Measurements from ENCODE around the gene ANKRD24.

DNA sequence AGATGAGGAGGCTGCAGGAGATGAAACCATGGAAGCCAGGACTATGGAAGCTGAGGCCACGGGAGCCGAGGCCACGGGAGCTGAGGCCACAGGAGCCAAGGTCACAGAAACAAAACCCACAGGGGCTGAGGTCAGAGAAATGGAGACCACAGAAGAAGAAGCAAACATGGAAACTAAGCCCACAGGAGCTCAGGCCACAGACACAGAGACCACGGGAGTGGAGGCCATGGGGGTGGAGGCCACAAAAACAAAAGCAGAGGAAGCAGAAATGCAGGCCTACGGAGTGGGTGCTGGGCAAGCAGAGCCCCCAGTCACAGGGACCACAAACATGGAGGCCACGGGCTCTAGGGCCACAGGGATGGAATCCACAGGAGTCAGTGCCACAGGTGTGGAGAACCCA lies 34.4 kb downstream of the ANKRD24 start:
- TF ChIP-seq, protein P1, sequence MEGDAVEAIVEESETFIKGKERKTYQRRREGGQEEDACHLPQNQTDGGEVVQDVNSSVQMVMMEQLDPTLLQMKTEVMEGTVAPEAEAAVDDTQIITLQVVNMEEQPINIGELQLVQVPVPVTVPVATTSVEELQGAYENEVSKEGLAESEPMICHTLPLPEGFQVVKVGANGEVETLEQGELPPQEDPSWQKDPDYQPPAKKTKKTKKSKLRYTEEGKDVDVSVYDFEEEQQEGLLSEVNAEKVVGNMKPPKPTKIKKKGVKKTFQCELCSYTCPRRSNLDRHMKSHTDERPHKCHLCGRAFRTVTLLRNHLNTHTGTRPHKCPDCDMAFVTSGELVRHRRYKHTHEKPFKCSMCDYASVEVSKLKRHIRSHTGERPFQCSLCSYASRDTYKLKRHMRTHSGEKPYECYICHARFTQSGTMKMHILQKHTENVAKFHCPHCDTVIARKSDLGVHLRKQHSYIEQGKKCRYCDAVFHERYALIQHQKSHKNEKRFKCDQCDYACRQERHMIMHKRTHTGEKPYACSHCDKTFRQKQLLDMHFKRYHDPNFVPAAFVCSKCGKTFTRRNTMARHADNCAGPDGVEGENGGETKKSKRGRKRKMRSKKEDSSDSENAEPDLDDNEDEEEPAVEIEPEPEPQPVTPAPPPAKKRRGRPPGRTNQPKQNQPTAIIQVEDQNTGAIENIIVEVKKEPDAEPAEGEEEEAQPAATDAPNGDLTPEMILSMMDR (conservative IDR thresholded peaks at IDR 0.05; ENCODE audit: low read depth, low read length): no peak
- no peak for TF ChIP-seq EZH2phosphoT487 (IDR thresholded peaks at IDR 0.05; ENCODE audit: borderline replicate concordance, low read length)
- no peak for TF ChIP-seq EZH2 (IDR thresholded peaks at IDR 0.05; ENCODE audit: low read length, unreplicated experiment)
